Measurements from ENCODE around the gene WDR73. TPM values are rescaled to one million over a fixed set of nuclear protein-coding genes. Genes with fewer than 3 reads are reported as not detected.

The WDR73 gene
- total RNA-seq, 2 experiments from 2014 or later, result 22.1 to 23.8 TPM

GRCh38 chr15:84591815-84592214 is 62.3 kb downstream of the WDR73 start:
- Mint-ChIP-seq H3K4me1 (peaks cover 14% of the 10 kb centered on the region), H3K4me3 (no peak overlapping the region), H3K36me3 (ENCODE audit: low read depth) (peaks cover 6% of the 10 kb centered on the region), H3K27ac (no peak overlapping the region), H3K27me3 (peaks cover 8% of the 10 kb centered on the region), H3K9me3 (no peaks in the 10 kb centered on the region)
- no peak for DNase-seq
- ChIA-PET POLR2A (no interaction called here), CTCF (interaction anchor here (0.6 to 4.7 kb wide), 4 partner anchors 14 to 572 kb away, joined by 3 to 13 read pairs (median 4); no protein-coding TSS in a partner anchor)

GRCh38 chr15:84590406-84590805 is 63.7 kb downstream of the WDR73 start:
- H3K4me3 Mint-ChIP-seq, result no peak overlapping the region
- H3K27me3 Mint-ChIP-seq, result peaks cover 10% of the 10 kb centered on the region
- H3K9me3 Mint-ChIP-seq, result no peaks in the 10 kb centered on the region
- peaks cover 14% of the 10 kb centered on the region for H3K4me1 Mint-ChIP-seq
- CTCF ChIA-PET, result interaction anchor here (1.2 to 4.7 kb wide), 4 partner anchors 9 to 338 kb away, joined by 3 to 13 read pairs (median 5); no protein-coding TSS in a partner anchor
- POLR2A ChIA-PET, result no interaction called here
- H3K36me3 Mint-ChIP-seq (ENCODE audit: low read depth), result peaks cover 6% of the 10 kb centered on the region
- DNase-seq, result no peak
- H3K27ac Mint-ChIP-seq, result no peak overlapping the region

Other genes starting within 250 kb of the WDR73 start
- gene ZSCAN2, start 53.3 kb downstream of the WDR73 start, total RNA-seq, result 1 to 10 TPM; 6.3 to 6.6 TPM
- 1 to 10 TPM; 2.8 to 3.8 TPM for gene NMB, start 3.9 kb upstream of the WDR73 start, total RNA-seq
- 100 to 1,000 TPM; 110 to 119 TPM for gene SEC11A, start 61.9 kb upstream of the WDR73 start, total RNA-seq
- 10 to 100 TPM; 44.3 to 51.9 TPM for gene ZNF592, start 94.3 kb upstream of the WDR73 start, total RNA-seq
- gene ALPK3, start 163.1 kb upstream of the WDR73 start, total RNA-seq, result under 1 TPM; 0.15 to 0.27 TPM
- not detected for gene SLC28A1, start 230.4 kb upstream of the WDR73 start, total RNA-seq

Data from activated CD4-positive, alpha-beta T cell treated with anti-CD3 and anti-CD28 coated beads, Interleukin-2, amount 10 ng/mL, durations not matched to agents 7 days and 5 days (primary cell).